ENCODE measurements around the gene HCK. TPM values are rescaled to one million over a fixed set of nuclear protein-coding genes. Genes with fewer than 3 reads are reported as not detected.

The HCK gene
- total RNA-seq, 1 donor from 2014 or later, result 49.0 TPM

DNA sequence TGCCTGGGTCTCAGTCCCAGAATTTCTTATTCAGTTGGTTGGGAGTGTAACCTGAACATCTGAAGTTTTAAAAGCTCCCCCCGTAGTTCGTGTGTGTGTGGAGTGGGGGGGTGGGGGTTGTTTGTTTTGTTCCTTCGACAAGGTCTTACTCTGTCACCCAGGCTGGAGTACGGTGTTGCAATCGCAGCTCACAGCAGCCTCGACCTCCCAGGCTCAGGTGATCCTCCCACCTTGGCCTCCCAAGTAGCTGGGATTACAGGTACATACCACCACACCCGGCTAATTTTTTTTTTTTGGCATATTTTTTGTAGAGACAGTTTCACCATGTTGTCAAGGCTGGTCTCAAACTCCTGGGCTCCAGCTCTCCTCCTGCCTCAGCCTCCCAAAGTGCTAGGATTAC lies 38.7 kb upstream of the HCK start:
- H3K4me3 ChIP-seq, result no peak overlapping the region
- no peaks in the 10 kb centered on the region for H3K9me3 ChIP-seq
- no peak for DNase-seq
- ATAC-seq, result no peak
- no peak overlapping the region for H3K27ac ChIP-seq
- no peaks in the 10 kb centered on the region for H3K27me3 ChIP-seq
- intact Hi-C loops (cut with DNase I), result no loop called here
- H3K4me1 ChIP-seq, result peaks cover 6% of the 10 kb centered on the region
- H3K36me3 ChIP-seq, result no peaks in the 10 kb centered on the region
- TF ChIP-seq, protein P1, sequence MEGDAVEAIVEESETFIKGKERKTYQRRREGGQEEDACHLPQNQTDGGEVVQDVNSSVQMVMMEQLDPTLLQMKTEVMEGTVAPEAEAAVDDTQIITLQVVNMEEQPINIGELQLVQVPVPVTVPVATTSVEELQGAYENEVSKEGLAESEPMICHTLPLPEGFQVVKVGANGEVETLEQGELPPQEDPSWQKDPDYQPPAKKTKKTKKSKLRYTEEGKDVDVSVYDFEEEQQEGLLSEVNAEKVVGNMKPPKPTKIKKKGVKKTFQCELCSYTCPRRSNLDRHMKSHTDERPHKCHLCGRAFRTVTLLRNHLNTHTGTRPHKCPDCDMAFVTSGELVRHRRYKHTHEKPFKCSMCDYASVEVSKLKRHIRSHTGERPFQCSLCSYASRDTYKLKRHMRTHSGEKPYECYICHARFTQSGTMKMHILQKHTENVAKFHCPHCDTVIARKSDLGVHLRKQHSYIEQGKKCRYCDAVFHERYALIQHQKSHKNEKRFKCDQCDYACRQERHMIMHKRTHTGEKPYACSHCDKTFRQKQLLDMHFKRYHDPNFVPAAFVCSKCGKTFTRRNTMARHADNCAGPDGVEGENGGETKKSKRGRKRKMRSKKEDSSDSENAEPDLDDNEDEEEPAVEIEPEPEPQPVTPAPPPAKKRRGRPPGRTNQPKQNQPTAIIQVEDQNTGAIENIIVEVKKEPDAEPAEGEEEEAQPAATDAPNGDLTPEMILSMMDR (IDR thresholded peaks at IDR 0.05), result no peak

DNA sequence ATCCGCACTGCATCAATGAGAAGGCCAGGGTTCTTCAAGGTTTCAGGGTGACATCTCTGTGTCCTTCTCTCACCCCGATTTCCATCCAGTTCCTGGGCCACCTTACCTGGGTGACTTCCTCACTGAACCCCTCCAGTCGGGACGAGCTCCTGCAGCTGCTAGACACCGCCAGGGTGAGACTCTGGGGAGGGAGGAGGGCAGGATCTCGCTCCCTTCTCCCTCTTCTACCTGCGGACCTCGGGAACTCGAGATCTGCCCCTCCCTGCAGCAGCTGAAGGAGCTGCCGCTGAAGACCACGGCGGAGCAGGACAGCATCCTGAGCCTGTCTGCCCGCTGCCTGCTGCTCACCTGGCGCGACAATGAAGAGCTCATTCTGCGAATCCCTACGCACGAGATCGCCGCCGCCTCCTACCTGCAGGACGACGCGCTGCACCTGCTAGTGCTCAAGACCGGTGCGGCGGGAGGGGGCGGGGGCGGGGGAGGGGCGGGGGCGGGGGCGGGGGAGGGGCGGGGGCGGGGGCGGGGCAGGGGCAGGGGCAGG lies 34.3 kb upstream of the HCK start:
- no peaks in the 10 kb centered on the region for H3K9me3 ChIP-seq
- intact Hi-C loops (cut with DNase I), result no loop called here

DNA sequence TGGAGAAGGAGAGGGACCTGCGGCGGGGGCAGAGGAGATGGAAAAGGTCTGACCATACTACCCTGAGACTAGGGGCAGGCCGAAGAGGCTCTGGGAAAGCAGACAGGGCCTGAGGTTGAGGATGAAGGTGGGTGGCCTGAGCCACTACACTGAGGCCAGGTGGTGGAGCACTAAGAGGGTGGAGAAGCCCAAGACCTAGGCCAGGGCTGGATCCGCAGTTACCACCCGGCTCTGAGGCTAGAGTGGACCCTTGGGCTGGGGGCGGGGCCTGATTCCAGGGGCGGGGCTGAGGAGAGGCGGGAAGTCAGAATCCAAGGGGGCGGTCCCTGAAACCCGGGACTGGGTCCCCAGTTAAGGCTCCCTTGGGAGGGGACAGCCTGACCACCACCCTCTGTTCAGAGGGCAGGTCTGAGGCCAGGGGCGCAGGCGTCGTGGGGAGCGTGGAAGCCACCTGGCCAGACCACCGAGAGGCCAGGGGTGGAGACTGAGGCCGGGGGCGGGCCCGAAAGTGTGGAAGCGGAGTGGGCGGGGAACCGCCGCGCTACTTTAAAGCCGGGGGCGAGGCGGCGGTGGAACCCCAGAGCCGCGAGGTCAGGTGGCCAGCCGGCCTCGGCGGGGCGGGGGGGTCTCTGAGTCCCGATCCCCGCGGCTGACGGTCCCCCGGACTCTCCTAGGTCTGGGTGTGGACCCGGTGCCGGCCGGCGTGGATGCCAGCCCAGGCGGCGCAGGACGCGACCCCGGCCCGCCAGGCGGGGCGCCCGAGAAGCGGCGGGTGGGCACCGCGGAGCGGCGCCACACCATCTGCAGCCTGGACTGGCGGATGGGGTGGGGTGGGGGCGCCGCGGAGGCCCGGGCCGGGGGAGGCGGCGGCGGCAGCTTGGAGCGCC lies 33.5 kb upstream of the HCK start:
- TF ChIP-seq, protein P1 (IDR thresholded peaks at IDR 0.05), result no peak
- intact Hi-C loops (cut with DNase I), result no loop called here
- peaks cover 10% of the 10 kb centered on the region for H3K4me1 ChIP-seq
- H3K36me3 ChIP-seq, result no peaks in the 10 kb centered on the region
- no peaks in the 10 kb centered on the region for H3K9me3 ChIP-seq
- H3K27ac ChIP-seq, result no peak overlapping the region
- ATAC-seq (peak; percentile 85), DNase-seq (peak; percentile 86)
- H3K4me3 ChIP-seq, result peak overlapping the region; percentile 60
- peaks cover 22% of the 10 kb centered on the region for H3K27me3 ChIP-seq

More for the DNA sequence above, 34.3 kb upstream of the HCK start:
- Histone ChIP-seq H3K27me3 (peaks cover 22% of the 10 kb centered on the region), H3K27ac (no peak overlapping the region), H3K4me1 (peaks cover 10% of the 10 kb centered on the region), H3K4me3 (no peak overlapping the region), H3K36me3 (no peaks in the 10 kb centered on the region)
- TF ChIP-seq, protein P1 (IDR thresholded peaks at IDR 0.05), result peak; percentile 29
- ATAC-seq, result peak; percentile 74
- DNase-seq, result peak; percentile 78

DNA sequence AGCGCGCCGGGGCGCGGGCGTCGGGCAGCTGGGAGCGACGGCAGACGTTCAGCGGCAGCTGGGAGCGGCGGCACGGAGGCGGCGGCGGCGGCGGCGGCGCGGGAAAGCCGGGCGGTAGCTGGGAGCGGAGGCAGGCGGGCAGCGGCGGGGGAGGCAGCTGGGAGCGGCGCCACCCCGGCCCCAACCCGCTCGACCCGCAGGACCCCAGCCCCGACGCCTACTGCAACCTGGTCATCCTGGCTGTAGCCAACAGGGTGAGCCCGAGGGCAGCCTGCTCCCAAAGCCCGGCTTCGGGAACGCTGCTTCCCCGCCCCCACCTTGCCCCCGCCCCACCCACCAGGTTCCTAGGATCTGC lies 32.9 kb upstream of the HCK start:
- DNase-seq, result no peak
- H3K27me3 ChIP-seq, result peaks cover 22% of the 10 kb centered on the region
- no peaks in the 10 kb centered on the region for H3K36me3 ChIP-seq
- TF ChIP-seq, protein P1 (IDR thresholded peaks at IDR 0.05), result no peak
- no peak overlapping the region for H3K27ac ChIP-seq
- ATAC-seq, result peak; percentile 25
- intact Hi-C loops (cut with DNase I), result no loop called here
- H3K9me3 ChIP-seq, result no peaks in the 10 kb centered on the region
- peak overlapping the region; percentile 60 for H3K4me3 ChIP-seq
- peaks cover 10% of the 10 kb centered on the region for H3K4me1 ChIP-seq

DNA sequence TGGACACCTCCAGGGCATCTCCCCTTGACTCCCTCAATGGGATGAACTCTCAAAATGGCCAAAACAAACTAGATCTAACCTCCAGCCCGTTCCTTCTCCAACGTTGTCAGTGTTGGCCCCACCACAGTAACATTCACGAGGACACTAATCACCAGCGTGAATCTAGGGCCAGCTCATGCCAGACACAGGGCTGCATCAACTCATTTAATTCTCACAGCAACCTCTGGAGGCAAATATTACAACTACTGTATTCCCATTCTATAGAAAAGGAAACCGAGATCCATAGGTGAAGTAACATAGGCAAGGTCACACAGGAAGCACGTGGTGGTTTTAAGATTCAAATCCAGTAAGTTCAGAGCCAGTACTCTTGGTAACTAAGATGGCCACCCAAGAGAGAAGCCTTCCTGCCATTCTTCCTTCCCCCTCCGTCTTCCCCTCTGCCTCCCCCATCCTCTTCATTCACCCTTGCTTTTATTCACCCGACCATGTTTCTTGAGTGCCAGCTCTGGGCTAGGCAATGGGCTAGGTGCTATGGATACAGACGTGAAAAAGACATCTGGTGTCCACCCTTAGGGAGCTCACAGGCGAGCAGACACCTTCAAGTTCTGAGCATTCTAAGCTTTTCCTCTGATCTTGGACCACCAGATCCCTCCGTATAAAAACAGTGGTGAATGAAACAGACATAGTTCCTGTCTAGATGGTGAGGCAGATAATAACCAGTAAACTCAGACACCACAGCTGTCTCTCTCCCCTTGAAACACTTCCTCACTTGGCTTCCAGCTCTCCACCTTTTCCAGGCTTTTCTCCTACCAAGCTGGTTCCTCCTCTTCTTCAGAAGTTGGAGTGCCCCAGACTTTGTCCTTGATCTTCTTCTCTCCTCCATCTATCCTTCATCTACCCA lies 32.2 kb upstream of the HCK start:
- TF ChIP-seq, protein P1 (IDR thresholded peaks at IDR 0.05), result no peak
- no peak overlapping the region for H3K27ac ChIP-seq
- H3K27me3 ChIP-seq, result peaks cover 22% of the 10 kb centered on the region

More for the DNA sequence above, 32.2 kb upstream of the HCK start:
- DNase-seq (no peak), ATAC-seq (no peak)
- intact Hi-C loops (cut with DNase I), result loop anchor here (10.0 kb wide), 1 partner anchor 165 kb away; no protein-coding TSS in a partner anchor
- H3K4me1 ChIP-seq, result peaks cover 10% of the 10 kb centered on the region
- no peaks in the 10 kb centered on the region for H3K36me3 ChIP-seq
- peak overlapping the region; percentile 60 for H3K4me3 ChIP-seq
- H3K9me3 ChIP-seq, result no peaks in the 10 kb centered on the region
